Prostate gland (tissue), 2 donors: Measurements from ENCODE around the gene PCDHGA7. TPM values are rescaled to one million over a fixed set of nuclear protein-coding genes. Genes with fewer than 3 reads are reported as not detected.

Experiments
- DNase-seq: peaks from one replicate; pipeline ENCODE4 v3.0.0-alpha.2; 2019; ENCODE audit warnings: low spot score
- H3K27ac ChIP-seq, 2 donors: fragments of 200-600 bp; sonication (generic); 2 replicates each; pipeline ENCODE4 v1.5.1; 2017 to 2019
- H3K27me3 ChIP-seq: fragments of 200-600 bp; sonication (generic); replicated peaks from 2 replicates; pipeline ENCODE4 v1.5.1; 2019; ENCODE audit not compliant: insufficient read depth
- H3K36me3 ChIP-seq, 2 donors: fragments of 200-600 bp; sonication (generic); 1 replicate in 1 of 2; 2 replicates in 1 of 2; pipeline versions ENCODE4 v1.5.1 to v1.8.1; 2017 to 2019
- H3K4me1 ChIP-seq: fragments of 200-600 bp; sonication (generic); replicated peaks from 2 replicates; pipeline ENCODE4 v1.5.1; 2019
- H3K4me3 ChIP-seq, 2 donors: fragments of 200-600 bp; sonication (generic); 2 replicates each; pipeline ENCODE4 v1.5.1; 2017 to 2019
- H3K9me3 ChIP-seq: fragments of 200-600 bp; sonication (generic); 2 replicates; pipeline ENCODE4 v1.5.1; 2017
- POLR2A ChIP-seq: fragments of 450-650 bp; IDR thresholded peaks from one replicate; pipeline ENCODE4 v1.6.1; 2016; ENCODE audit warnings: antibody characterized with exemption, mild to moderate bottlenecking
- POLR2AphosphoS5 ChIP-seq: sonication (generic); formaldehyde crosslinking; IDR thresholded peaks from one replicate; pipeline ENCODE4 v1.6.1; 2017; ENCODE audit warnings: antibody characterized with exemption
- WGBS: methylation state at CpG from one replicate; pipeline ENCODE4 v1.1.5; 2018; 5-methylcytosine and 5-hydroxymethylcytosine counted together
- intact Hi-C: fragments of 100-400 bp; cut with DNase I; formaldehyde crosslinking; loops from one replicate; pipeline ENCODE4 v1.14.2; 2022
- total RNA-seq, 2 donors: library from RNA; depleted of rRNA; stranded (reverse); fragments of >200 nt; gene quantifications; one replicate each; pipeline ENCODE4 v1.1.0, GENCODE V29; 2016
- TF ChIP-seq, protein P1 (sequence below), 4 experiments: fragments of 200-600 bp in 2 of 4; fragments of 450-650 bp in 2 of 4; sonication (generic) in 2 of 4; IDR thresholded peaks; 1 replicate in 3 of 4; 2 replicates in 1 of 4; pipeline ENCODE4 v1.5.1; 2016 to 2019; ENCODE audit warnings: antibody characterized with exemption in 4 of 4, mild to moderate bottlenecking in 2 of 4, moderate library complexity in 2 of 4

The PCDHGA7 gene
- total RNA-seq, 2 donors from 2014 or later: 4.1 to 8.2 TPM

DNA sequence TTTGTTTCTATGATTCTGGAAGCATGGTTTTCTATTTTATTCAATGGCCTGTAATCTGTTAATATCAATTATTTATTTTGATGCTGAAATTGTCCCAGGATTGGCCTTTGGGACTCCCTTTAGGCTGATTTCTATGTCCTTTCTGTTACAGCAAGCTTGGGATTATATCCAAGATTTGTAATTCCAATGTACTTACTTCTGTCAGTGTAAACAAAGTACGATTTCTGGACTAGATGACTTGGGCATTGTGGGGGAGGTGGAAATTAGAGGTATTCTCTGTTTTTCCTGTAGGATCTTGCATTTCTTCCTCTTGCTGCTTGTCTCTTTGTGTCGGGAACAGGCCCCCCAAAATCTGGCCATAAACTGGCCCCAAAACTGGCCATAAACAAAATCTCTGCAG, 51.5 kb downstream of the PCDHGA7 start:
- no peak for DNase-seq
- Histone ChIP-seq H3K9me3 (no peaks in the 10 kb centered on the region), H3K27me3 (no peaks in the 10 kb centered on the region), H3K36me3 (no peaks in the 10 kb centered on the region), H3K4me1 (no peaks in the 10 kb centered on the region), H3K27ac (no peak overlapping the region), H3K4me3 (no peak overlapping the region)
- TF ChIP-seq POLR2AphosphoS5 (no peak), POLR2A (no peak)
- TF ChIP-seq, protein P1, sequence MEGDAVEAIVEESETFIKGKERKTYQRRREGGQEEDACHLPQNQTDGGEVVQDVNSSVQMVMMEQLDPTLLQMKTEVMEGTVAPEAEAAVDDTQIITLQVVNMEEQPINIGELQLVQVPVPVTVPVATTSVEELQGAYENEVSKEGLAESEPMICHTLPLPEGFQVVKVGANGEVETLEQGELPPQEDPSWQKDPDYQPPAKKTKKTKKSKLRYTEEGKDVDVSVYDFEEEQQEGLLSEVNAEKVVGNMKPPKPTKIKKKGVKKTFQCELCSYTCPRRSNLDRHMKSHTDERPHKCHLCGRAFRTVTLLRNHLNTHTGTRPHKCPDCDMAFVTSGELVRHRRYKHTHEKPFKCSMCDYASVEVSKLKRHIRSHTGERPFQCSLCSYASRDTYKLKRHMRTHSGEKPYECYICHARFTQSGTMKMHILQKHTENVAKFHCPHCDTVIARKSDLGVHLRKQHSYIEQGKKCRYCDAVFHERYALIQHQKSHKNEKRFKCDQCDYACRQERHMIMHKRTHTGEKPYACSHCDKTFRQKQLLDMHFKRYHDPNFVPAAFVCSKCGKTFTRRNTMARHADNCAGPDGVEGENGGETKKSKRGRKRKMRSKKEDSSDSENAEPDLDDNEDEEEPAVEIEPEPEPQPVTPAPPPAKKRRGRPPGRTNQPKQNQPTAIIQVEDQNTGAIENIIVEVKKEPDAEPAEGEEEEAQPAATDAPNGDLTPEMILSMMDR (IDR thresholded peaks at IDR 0.05): no peak
- intact Hi-C loops: no loop called here
- WGBS: 87% methylated on average over 2 of the region's 2 CpGs

Other genes starting within 250 kb of the PCDHGA7 start
- 10 to 100 TPM in 1 of 2 donors, 1 to 10 TPM in 1; 5.3 to 11.3 TPM for gene PCDHB5, start 247.5 kb upstream of the PCDHGA7 start, total RNA-seq
- gene PCDHB6, start 232.7 kb upstream of the PCDHGA7 start, total RNA-seq: 1 to 10 TPM in 1 of 2 donors, under 1 TPM in 1; 0.87 to 2.6 TPM
- gene PCDHB7, start 210.1 kb upstream of the PCDHGA7 start, total RNA-seq: 1 to 10 TPM; 1.2 to 1.9 TPM
- 1 to 10 TPM in 1 of 2 donors, under 1 TPM in 1; 0.23 to 2.6 TPM for gene PCDHB8, start 205.0 kb upstream of the PCDHGA7 start, total RNA-seq
- 1 to 10 TPM in 1 of 2 donors, under 1 TPM in 1; 0.18 to 4.4 TPM for gene PCDHB16, start 200.4 kb upstream of the PCDHGA7 start, total RNA-seq
- gene PCDHB9, start 195.6 kb upstream of the PCDHGA7 start, total RNA-seq: 1 to 10 TPM; 1.0 to 4.2 TPM
- 1 to 10 TPM in 1 of 2 donors, under 1 TPM in 1; 0.96 to 3.5 TPM for gene PCDHB10, start 190.4 kb upstream of the PCDHGA7 start, total RNA-seq
- 1 to 10 TPM in 1 of 2 donors, under 1 TPM in 1; 0.41 to 2.6 TPM for gene PCDHB11, start 183.1 kb upstream of the PCDHGA7 start, total RNA-seq
- 1 to 10 TPM in 1 of 2 donors, under 1 TPM in 1; 0.32 to 4.3 TPM for gene PCDHB12, start 174.0 kb upstream of the PCDHGA7 start, total RNA-seq
- 1 to 10 TPM; 4.0 to 6.5 TPM for gene PCDHB13, start 168.8 kb upstream of the PCDHGA7 start, total RNA-seq
- gene PCDHB14, start 159.4 kb upstream of the PCDHGA7 start, total RNA-seq: 1 to 10 TPM; 4.6 to 6.7 TPM
- gene PCDHB15, start 137.3 kb upstream of the PCDHGA7 start, total RNA-seq: 10 to 100 TPM in 1 of 2 donors, under 1 TPM in 1; 0.82 to 12.4 TPM
- gene SLC25A2, start 78.7 kb upstream of the PCDHGA7 start, total RNA-seq: 1 to 10 TPM in 1 of 2 donors, under 1 TPM in 1; 0.23 to 4.4 TPM
- 10 to 100 TPM; 59.3 to 85.9 TPM for gene TAF7, start 62.0 kb upstream of the PCDHGA7 start, total RNA-seq
- gene PCDHGA1, start 52.2 kb upstream of the PCDHGA7 start, total RNA-seq: 1 to 10 TPM in 1 of 2 donors, under 1 TPM in 1; 0.64 to 4.8 TPM
- 10 to 100 TPM in 1 of 2 donors, 1 to 10 TPM in 1; 2.4 to 19.7 TPM for gene PCDHGA2, start 44.0 kb upstream of the PCDHGA7 start, total RNA-seq
- gene PCDHGA3, start 38.9 kb upstream of the PCDHGA7 start, total RNA-seq: 10 to 100 TPM in 1 of 2 donors, 1 to 10 TPM in 1; 1.3 to 18.2 TPM
- gene PCDHGB1, start 32.6 kb upstream of the PCDHGA7 start, total RNA-seq: 1 to 10 TPM; 3.9 to 6.5 TPM
- gene PCDHGA4, start 27.7 kb upstream of the PCDHGA7 start, total RNA-seq: 10 to 100 TPM in 1 of 2 donors, 1 to 10 TPM in 1; 2.5 to 10.5 TPM
- 10 to 100 TPM in 1 of 2 donors, 1 to 10 TPM in 1; 5.3 to 10.5 TPM for gene PCDHGB2, start 22.7 kb upstream of the PCDHGA7 start, total RNA-seq
- 1 to 10 TPM; 4.1 to 4.8 TPM for gene PCDHGA5, start 18.6 kb upstream of the PCDHGA7 start, total RNA-seq
- 1 to 10 TPM; 3.1 to 7.7 TPM for gene PCDHGB3, start 12.5 kb upstream of the PCDHGA7 start, total RNA-seq
- gene PCDHGA6, start 8.9 kb upstream of the PCDHGA7 start, total RNA-seq: 1 to 10 TPM; 2.0 to 8.4 TPM
- gene PCDHGB4, start 5.0 kb downstream of the PCDHGA7 start, total RNA-seq: 1 to 10 TPM; 6.7 to 9.9 TPM
- 1 to 10 TPM; 1.1 to 4.2 TPM for gene PCDHGA8, start 9.9 kb downstream of the PCDHGA7 start, total RNA-seq
- gene PCDHGB5, start 15.2 kb downstream of the PCDHGA7 start, total RNA-seq: 10 to 100 TPM in 1 of 2 donors, 1 to 10 TPM in 1; 7.9 to 24.5 TPM
- 1 to 10 TPM; 3.9 to 7.7 TPM for gene PCDHGA9, start 20.0 kb downstream of the PCDHGA7 start, total RNA-seq
- 10 to 100 TPM in 1 of 2 donors, 1 to 10 TPM in 1; 5.2 to 11.0 TPM for gene PCDHGB6, start 25.3 kb downstream of the PCDHGA7 start, total RNA-seq
- gene PCDHGA10, start 30.2 kb downstream of the PCDHGA7 start, total RNA-seq: 10 to 100 TPM in 1 of 2 donors, 1 to 10 TPM in 1; 6.7 to 11.1 TPM
- 10 to 100 TPM in 1 of 2 donors, 1 to 10 TPM in 1; 7.0 to 14.6 TPM for gene PCDHGB7, start 34.9 kb downstream of the PCDHGA7 start, total RNA-seq
- gene PCDHGA11, start 38.3 kb downstream of the PCDHGA7 start, total RNA-seq: 1 to 10 TPM; 2.9 to 3.4 TPM
- 1 to 10 TPM; 3.8 to 6.8 TPM for gene PCDHGA12, start 47.8 kb downstream of the PCDHGA7 start, total RNA-seq
- gene PCDHGC3, start 93.2 kb downstream of the PCDHGA7 start, total RNA-seq: 10 to 100 TPM; 27.6 to 55.3 TPM
- 1 to 10 TPM; 3.8 to 4.1 TPM for gene PCDHGC4, start 102.3 kb downstream of the PCDHGA7 start, total RNA-seq
- 1 to 10 TPM in 1 of 2 donors, under 1 TPM in 1; 0.96 to 2.7 TPM for gene PCDHGC5, start 106.3 kb downstream of the PCDHGA7 start, total RNA-seq
- gene DIAPH1, start 236.3 kb downstream of the PCDHGA7 start, total RNA-seq: 10 to 100 TPM; 34.8 to 57.7 TPM